HG02623 (cell line): ENCODE data around the gene ZNF792.
"Not testable (repeated sequence)": the region's sequence is repeated elsewhere in the genome, so short reads cannot be mapped to it uniquely, and the experiment has no call there.

Experiments used
- ATAC-seq: cut with Tn5 transposase; IDR thresholded peaks from one replicate; pipeline ENCODE4 v1.9.1; 2021; ENCODE audit warnings: moderate library complexity; ENCODE audit not compliant: unreplicated experiment

Gene ZNF792

DNA sequence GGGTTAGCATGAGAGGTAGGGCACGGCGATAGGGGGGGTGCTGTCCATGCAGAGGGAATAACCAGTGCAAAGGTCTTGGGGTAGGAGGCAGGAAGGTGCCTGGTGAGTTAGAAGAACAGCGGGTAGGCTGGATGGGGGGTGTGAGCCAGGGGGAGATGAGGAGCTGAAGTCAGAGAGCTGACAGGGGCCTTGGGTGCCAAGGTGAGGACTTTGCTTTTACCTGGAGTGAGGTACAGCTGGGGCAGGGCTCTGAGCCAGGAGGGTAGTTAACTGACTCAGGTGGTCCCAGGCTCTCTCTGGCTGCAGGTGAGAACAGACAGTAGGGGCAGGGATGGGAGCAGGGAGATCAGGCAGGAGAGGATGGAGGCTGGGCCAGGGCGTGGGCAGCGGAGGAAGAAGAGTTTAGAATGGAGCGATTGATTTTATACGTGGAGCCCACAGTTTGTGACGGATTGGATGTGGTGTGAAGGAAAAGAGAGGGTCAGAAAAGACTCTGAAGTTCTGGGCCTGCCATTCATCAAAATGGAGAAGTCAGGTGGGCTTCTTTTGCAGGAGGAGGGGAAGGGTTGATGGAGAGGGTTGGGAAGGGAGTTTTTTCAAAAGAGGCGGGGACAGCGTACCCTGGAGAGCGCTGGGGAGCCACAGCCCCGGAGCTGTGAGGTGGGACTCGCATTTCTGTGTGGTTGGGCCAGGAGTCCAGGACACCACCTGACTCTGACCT is 34.9 kb upstream of the ZNF792 start:
- no peak for ATAC-seq

DNA sequence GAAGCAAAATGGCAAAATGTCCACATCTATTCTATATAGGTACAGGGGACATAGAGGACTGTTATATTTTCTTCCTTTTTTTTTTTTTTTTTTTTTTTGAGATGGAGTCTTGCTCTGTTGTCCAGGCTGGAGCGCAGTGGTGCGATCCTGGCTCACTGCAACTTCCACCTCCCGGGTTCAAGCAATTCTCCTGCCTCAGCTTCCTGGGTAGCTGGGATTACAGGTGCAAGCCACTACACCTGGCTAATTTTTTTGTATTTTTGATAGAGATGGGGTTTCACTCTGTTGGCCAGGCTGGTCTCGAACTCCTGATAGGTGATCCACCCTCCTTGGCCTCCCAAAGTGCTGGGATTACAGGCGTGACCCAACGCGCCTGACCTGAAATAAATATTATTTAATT is 34.2 kb upstream of the ZNF792 start:
- not testable (repeated sequence) for ATAC-seq

DNA sequence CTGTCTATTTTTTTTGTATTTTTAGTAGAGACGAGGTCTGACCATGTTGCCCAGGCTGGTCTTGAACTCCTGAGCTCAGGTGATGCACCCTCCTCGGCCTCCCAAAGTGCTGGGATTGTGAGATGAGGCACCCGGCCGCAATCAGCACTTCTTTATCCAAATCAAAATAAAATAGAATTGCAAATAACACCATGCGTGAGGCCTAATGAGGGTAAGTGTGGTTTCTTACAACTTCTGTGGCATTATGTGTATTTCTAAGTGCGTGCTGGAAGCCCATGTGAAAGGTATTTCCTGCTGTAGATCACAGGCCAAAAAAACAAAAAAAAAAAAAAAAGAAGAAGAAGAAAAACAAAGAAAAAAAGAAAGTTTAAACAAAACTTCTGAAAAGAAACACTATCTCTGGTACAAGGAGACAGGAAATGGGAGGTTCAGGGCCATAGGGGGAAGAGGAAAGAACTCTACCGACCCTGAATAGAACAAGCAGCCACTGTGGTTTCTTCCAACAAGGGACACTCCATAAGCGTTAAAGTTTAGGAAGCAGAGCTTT is 33.1 kb upstream of the ZNF792 start:
- no peak for ATAC-seq

GRCh38 chr19:34995551-34995950 is 31.5 kb upstream of the ZNF792 start:
- no peak for ATAC-seq

DNA sequence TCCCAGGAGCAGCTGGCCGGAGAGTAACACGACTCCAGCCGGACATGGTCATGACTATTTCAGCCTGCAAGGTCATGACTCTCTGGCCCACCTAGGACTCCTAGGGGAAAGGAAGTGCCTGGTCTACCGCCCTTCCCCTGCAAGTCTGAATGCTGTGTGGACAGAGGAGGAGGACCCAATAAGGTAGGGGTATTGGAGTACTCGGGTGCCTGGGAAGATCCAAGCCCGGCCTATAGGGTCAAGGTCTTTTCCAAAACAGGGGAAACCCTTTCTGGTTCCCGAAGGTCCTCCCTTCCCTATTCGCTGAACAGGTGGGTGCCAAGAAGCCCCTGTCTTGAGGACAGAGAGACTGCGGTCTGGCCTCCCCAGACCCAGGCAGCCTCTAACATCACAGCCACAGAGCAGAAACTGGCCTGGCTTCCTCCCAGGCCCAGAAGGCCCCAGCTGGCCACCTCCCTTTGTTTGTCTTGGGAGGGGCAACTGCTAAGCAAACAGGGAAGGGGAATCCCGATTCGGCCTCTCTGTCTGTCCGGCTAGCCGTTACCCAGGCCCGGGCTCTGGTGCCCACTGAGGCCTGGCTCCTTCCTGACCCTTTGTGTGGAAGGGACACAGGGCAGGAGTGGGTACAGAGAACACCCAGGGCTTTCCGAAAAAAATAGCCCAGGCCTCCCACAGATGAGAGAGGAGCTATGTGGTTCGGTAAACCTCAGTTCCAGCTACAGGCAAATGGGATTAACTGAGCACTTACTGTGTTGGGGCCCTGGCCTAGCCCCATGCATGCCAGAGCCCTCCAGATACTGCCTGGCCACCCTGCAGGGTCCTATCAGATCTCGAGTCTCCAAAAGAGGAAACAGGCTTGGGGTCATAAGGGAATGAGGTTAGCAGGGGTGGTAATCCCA is 30.9 kb upstream of the ZNF792 start:
- no peak for ATAC-seq

DNA sequence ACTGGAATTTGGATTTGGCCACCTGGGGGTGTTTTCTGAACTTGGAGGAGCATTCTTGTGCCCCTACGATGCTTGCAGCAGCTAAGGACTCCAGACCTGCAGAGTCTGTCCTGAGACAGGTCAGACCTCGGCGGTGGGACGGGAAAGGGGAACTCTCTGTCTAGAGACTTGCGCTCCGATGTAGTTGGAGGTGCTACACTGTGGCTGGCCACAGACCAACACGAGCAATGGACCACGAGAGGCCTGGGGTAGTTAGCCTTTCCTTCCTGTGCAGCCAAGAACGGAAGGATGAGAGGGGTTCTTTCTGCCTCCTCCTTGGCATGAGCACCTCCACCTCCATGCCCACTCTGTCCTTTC is 30.2 kb upstream of the ZNF792 start:
- ATAC-seq, result no peak

DNA sequence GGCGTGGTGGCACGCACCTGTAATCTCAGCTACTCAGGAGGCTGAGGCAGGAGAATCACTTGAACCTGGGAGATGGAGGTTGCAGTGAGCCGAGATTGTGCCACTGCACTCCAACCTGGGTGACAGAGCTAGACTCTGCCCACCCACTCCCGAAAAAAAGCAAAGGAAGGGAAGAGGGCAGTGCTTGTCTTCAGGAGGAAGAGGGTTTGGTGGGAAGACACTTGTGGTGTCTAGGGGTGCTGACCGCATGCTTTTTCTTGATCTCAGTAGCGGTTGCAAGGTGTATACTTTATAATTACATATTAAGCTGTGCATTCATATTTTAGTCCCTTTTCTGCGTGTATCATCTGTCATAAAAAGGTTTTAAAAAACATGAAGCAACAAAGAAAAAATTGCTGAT is 28.6 kb upstream of the ZNF792 start:
- ATAC-seq, result not testable (repeated sequence)

DNA sequence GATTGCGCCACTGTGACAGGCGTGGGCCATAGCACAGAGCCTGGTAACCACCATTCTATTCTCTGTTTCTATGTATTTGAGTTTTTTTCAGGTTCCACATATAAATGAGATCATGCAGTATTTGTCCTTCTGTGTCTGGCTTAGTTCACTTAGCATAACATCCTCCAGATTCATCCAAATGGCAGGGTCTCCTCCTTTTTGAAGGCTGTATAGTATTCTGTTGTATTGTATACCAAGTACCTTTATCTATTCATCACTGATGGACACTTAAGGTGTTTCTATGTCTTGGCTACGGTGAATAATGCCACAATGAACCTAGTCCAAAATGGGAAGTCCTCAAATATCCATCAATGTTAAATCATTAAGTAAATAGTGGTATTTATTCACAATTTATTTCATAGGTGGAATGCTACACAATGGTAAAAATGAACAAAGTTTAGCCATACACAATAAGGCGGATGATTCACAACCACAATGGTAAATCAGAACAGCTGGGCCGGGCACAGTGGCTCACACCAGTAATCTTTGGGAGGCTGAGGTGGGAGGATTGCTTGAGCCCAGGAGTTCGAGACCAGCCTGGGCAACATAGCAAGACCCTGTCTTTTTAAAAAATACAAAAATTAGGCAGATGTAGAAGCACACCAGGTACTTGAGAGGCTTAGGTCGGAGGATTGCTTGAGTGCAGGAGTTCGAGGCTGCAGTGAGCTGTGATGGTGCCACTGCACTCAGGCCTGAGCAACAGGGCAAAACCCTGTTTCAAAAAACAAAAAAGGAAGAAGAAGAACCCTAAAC is 27.7 kb upstream of the ZNF792 start:
- no peak for ATAC-seq

DNA sequence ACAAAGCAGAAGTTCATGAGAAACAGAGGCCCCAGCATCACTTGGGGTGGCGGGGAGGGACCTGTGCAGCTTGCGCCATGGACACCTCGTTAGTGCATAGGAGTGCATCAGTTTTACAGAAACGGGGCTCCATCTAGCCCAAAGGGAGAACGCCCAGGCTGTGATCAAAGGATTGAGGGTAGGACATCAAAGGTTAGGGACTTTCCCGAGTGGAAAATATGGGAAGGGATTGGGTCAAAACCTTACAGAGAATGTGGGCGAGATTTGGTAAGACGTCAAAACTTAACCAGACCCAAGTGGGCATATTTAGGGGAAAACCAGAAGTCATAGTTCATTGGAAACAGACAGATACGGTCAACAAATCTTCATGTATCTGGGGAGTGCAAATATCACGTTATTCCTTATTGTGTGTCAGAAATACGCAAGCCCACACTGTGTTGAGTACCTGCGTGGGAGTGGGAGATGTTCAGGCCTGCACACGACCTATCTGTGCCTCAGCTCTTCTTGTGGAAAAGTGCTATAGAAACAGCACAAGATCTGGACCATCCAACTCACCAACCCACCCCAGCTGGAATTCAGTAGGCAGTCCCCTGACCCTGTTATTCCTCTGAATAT is 26.7 kb upstream of the ZNF792 start:
- ATAC-seq, result no peak

- no peak for ATAC-seq
These were observed 25.3 kb upstream of the ZNF792 start for GRCh38 chr19:34989298-34989697.

GRCh38 chr19:34988119-34988518 is 24.1 kb upstream of the ZNF792 start:
- ATAC-seq, result no peak

- ATAC-seq, result no peak
These were observed 21.4 kb upstream of the ZNF792 start for GRCh38 chr19:34985249-34986022.

DNA sequence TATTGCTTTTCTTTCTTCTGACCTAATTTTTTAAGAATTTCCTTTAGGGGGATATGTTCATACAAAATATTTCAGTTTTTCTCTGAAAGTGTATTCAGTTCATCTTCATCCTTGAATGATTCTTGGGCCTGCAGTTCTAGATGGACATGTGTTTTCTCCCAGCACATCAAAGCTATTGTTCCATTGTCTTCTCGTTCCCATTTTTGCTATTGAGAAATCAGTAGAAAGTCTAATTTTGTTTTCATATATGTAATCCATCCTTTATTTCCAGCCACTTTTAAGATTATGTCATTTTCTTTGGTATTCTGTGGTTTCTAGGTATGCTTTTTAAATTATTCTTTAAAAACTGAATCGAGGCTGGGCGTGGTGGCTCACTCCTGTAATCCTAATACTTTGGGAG is 20.3 kb upstream of the ZNF792 start:
- ATAC-seq, result no peak

- no peak for ATAC-seq
These were observed 19.8 kb upstream of the ZNF792 start for GRCh38 chr19:34983786-34984185.

- no peak for ATAC-seq
These were observed 18.2 kb upstream of the ZNF792 start for GRCh38 chr19:34982275-34982674.

DNA sequence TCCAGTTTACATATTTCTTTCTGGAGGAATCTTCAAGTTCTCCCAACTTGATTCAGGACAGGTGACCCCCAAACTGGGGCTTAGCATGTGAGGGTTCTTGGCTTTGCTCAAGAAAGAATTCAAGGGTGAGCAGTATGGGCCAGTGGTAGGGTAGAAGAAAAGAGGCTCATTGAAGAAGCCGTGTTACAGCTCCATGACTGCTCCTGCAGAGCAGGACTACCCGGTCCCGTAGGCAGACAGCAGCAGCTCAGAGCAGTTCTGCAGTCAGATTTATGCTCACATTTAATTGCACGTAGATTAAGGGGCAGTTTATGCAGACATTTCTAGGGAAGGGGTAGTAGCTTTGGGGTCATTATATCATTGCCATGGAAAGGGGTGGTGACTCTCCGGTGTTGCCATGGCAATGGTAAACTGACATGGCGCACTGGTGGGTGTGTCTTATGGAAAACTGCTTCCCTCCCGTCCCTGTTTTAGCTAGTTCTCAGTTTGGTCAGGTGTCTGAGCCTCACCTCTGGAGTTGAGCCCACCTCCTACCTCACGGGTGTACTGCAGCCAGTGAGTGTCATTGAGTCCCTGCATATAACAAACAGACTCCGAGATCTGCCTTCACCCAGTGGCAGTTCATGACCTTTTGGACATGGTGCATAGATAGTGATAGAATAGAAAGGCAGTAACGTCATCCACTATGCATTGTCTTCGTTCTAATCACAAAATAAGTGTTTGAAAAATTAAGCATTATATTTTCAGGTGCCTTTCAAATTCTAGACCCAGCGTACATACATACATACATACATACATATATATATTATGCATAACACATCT is 16.0 kb upstream of the ZNF792 start:
- no peak for ATAC-seq

GRCh38 chr19:34976611-34977010 is 12.6 kb upstream of the ZNF792 start:
- no peak for ATAC-seq

GRCh38 chr19:34975056-34975455 is 11.0 kb upstream of the ZNF792 start:
- no peak for ATAC-seq

DNA sequence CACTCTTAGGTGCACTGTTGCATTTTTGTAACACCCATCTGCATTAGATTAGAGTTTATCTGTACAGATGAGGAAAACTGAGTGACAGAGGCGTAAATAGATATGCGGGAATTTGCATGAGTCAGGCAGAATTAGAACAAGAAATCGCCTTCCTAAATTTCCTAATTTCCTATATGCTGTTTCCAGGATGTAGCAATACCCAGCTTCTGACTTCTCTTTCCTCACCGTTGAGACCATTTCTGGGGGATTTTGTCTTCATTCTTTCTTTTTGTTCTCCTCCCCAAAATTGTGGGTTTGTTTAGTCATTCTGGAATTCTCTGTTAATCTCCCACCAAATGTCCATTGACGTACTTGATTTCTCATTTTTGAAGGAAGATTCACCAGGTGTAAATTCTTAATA is 10.6 kb upstream of the ZNF792 start:
- ATAC-seq, result no peak
